ENCODE results near the gene SLC25A29.
"Not testable (repeated sequence)": the region's sequence is repeated elsewhere in the genome, so short reads cannot be mapped to it uniquely, and the experiment has no call there.

The SLC25A29 gene

DNA sequence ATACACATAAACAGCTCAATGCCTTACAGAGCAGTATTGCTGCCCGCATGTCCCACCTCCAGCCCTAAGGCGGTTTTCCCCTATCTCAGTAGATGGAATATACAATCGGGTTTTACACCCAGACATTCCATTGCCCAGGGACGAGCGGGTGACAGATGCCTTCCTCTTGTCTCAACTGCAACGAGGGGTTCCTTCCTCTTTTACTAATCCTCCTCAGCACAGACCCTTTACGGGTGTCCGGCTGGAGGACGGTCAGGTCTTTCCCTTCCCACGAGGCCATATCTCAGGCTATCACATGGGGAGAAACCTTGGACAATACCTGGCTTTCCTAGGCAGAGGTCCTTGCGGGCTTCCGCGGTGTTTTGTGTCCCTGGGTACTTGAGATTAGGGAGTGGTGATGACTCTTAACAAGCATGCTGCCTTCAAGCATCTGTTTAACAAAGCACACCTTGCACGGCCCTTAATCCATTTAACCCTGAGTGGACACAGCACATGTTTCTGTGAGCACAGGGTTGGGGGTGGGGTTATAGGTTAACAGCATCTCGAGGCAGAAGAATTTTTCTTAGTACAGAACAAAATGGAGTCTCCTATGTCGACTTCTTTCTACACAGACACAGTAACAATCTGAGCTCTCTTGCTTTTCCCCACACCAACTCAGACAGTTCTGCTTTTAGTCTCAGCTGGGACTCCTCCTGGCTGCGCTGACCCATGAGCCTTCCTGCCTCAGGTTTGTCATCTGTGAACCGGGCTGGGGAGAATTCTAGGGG is 6.0 kb upstream of the SLC25A29 start:
- DNase-seq (ENCODE audit: low read depth) = not testable (repeated sequence)

DNA sequence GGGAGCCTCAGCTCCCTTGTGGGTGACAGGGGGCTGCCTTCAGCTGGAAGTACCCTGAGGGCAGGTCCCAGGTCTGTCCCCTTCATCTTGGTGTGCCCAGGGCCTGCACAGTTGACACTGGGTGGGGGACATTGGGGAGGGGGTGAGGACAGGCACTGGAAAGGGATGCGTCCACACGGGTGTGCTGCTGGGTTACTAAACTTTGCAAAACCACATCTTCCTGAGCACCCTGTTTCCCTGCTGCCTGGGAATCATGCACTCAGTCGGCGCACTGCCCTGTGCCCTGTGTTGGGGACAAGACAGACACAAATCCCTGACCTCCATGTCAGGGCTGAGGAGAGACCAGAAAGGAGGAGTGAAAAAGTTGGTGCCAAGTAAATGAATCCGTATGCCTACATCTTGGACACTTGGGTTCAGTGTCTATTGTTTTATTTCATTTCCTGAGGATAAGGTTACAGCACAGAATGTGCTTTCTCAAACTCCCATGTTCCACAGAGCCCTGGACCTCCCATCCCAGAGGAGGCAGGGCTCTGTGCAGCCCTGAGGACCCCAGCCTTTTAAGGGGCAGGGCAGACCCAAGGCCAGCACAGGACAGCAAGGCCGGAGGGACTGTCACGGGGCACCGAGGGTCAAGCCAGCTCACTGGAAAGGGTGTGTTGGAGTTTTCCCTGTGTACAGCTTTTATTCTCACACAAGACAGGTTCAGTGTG is 2.9 kb upstream of the SLC25A29 start:
- no peak for DNase-seq (ENCODE audit: low read depth)

DNA sequence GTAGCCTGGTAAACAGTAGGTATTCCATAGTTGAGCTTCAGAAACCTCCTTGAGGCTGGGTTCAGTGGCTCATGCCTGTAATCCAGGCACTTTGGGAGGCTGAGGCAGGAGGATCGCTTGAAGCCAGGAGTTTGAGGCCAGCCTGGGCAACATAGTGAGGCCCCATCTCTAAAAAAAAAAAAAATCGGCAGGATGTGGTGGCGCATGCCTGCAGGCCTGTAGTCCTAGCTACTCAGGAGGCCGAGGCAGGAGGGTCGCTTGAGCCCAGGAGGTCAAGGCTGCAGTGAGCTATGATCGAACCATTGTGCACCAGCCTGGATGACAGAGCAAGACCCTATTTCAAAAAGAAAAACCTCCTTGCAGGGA is 2.2 kb upstream of the SLC25A29 start:
- DNase-seq (ENCODE audit: low read depth) = not testable (repeated sequence)

DNA sequence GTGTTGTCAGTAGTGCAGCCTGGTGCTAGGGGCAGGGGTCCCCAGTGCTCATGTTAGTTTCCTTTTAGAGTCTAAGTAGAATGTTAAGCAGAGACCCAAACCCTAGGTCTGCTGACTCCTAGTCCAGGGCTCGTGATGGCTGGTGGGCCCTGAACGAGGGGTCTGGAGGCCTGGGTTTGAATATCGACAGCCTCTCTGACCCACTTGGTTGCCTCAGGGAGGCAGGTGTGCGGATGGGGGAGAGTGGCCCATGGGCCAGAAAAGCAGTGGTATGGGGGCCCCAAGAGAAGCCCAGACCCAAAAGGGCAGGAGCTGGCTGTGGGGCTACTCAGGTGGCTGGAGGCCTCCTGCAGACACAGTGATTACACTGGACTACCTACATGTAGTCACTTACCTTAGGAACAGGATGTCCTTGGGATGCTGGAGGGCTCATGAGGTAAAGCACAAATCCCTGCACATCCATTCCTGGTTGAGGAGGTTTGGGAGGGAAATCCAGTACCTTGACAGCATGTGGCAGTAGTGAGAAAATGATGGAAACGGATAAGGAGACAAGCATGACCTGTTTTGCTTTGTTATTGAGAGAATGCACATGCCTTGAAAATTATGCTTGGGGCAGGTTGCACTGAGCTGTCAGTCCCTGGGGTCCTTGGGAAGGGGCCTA is 1.7 kb upstream of the SLC25A29 start:
- no peak for DNase-seq (ENCODE audit: low read depth)

DNA sequence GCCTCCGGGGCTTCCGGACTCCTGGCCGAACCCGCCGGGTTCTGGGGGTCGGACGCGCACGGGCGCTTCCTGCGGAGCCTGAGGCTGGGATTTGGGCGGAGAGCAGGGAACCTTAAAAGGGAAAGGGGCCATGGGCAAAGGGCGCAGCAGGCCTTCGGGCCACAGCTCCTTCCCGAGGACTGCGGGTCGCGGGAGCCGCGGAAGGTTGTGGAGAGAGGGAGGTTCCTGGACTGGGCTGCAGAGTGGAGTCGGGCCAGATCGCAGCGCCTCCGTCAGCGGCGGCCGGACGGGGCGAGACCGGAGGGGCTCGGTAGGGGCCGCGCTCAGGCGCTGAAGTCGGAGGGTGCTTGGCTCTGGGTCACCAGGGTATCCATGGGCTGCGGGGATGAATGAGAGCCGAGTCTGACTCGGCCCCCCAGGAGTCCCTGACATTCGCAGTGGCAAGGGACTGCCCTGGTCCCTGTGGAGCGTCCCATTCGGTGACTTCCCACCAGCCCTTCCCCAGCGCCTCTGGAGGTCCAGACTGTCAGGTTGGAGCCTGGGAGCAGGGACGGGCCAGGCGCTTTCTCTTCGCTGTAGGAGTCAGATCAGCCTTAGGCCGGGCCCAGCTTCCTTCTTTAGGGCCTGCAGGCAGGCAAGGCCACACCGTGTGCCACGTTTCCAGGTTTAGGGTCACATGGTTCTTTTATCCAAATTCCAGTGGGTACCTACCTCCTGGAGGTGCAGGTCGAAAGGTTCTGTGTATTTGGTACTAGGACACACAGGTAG is 938 bp upstream of the SLC25A29 start:
- DNase-seq (ENCODE audit: low read depth) = no peak

DNA sequence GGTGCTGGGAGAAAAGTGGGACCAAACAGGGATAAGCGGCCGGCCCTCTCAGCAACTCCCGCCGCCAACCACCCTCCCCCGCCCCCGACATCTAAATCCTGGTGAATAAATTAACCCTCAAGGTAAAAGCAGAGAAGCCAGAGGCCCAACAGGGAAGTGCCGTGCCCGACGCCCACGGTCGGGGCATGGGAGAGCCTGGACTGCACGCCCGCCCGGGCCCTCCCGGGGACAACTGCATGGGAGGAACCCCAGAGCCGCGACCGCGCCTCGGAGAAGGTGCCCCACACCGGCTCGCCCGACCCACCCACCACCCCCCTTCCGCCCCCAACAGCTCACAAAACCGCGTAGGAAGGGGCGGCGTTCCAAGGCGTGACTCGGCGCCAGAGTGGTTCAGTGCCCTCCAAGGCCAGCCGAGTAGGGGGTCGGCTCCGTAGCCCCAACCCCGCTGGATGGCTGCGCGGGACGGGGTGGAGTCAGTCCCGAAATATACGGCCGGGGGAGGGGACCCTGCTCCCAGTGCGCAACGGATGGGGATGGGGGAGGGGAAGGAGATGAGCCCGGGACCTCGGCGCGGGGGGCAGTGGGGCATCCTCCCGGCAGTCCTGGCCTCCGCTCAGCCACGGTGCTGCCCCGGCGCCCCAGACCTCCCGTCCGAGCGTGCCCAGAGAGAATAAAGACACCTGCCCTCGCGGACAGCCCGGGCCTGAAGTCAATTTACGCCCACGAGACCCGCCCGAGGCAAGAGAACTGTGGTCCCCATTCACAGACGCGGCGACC is 732 bp downstream of the SLC25A29 start:
- no peak for DNase-seq (ENCODE audit: low read depth)

DNA sequence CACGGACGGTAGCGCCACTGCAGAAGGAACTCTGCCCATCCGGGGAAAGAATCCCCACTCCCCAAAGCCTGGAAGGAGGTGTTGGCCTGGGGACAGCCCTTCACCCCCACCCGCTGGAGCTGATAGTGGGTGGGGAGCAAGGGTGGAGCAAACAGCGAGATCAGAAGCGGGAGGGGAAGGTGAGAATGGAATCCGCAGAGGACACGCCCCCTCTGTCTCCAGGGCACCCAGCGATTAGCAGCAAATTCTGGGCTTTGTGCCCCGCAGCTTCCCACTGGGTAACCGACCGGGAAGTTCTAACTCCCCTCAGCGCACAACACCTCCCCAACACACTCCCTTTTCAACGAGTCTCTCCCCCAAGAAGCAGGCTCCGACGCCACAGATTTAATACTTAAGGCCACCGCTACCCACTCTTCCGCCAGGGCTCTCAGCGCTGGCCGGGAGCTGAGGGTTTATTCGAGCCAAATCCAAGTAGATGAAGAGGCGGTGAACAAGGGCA is 1.4 kb downstream of the SLC25A29 start:
- no peak for DNase-seq (ENCODE audit: low read depth)

DNA sequence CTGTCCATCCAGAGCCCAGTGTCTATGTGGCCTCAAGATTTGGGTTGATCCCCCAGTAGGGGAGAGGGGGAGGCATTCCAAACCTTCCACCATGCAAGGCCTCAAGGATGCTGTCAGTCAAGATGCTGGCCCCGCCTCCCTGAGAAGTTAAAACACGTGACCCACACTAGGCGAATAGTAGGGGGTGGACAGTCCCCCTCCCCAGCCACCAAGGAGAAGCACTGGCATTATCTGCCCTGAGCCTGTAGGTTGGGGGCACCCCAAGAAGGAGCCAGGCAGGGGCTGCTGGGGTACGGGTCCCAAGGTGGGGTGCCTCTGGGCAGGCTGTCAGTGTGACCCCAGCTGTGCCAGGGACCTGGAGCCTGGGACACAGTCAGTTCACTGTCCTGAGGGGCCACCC is 2.3 kb downstream of the SLC25A29 start:
- DNase-seq (ENCODE audit: low read depth) = no peak

DNA sequence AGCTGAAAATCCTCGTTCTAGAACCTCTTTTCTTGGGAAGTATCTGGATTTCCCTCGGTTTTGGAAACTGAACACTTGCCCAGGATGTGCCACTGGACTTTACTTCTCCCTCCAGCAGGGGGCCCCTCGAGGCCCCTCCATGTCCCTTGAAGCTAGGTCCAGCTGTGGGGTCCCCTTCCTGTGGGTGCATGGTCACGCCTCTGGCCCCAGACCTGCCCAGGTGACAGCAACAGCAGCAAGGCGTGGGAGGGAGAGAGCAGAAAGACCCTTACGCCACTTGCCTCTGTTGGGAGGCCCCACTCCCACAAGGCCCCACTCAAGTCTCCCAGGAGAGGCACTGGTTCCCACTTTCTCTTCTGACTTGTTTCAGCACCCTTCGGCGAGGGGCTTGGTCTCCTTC is 3.1 kb downstream of the SLC25A29 start:
- DNase-seq (ENCODE audit: low read depth) = no peak

DNA sequence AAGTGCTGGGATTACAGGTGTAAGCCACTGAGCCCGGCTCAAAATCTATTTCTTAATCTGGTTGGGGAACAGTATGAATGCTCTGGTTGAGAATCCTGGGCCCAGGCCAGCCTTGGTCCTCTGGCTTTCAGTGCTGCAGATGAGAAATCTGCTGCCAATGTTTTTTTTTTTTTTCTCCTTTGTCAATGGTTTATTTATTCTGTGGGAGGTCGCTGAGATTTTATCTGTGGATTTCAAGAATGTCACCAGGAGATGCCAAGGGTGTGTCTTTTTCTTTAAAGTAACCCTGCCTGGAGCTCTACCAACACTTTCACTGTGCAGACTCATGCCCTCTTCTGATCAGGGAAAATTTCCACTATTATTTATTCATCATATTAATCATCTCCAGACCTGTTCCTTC is 3.6 kb downstream of the SLC25A29 start:
- no peak for DNase-seq (ENCODE audit: low read depth)

DNA sequence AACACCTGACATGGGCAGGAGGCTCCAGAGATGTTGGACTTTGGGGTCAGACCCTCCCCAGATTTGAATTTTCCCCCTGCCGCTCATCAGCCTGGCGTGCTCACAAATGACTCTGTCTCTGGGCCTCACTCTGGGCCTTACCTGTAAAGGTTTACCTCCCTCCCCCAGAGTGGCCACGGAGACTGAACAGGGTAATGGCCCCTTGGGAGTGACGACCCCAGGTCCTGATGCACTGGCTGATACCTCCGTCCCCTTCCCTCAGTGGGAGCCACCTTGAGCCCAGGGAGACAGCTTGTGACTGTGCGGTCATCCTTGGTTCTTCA is 7.0 kb downstream of the SLC25A29 start:
- no peak for DNase-seq (ENCODE audit: low read depth)

DNA sequence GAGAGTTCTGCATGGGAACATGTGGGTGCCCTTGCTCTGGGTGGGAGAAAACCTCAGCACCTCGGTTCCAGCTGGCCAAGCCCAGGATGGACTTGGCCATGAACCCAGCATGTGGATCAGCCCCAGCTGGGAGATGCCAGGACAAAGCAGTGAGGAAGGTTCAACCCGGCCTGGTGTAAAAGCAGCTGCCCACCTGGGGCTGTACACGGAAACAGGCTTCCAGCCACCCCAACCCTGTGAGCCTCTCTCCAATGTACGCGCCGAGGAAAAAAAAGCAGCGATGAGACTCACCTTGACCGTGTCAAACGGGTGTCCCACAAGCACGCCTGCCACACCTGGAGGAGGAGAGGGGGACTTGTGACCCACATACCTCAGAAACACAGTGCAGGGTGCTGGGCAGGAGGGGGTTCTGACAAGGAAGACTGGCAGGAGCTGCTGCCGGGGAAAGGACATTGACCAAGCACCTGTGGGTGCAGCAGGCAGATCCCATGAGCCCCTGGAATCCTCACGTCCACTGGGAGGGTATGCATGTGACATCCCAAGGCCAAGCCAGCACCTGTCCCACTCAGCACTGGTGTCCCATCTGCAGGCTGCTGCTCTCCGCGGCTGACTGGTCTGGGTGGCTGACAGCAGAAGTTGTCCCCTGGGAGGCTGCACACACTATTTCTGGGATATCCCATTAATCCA is 7.5 kb downstream of the SLC25A29 start:
- DNase-seq (ENCODE audit: low read depth) = no peak

DNA sequence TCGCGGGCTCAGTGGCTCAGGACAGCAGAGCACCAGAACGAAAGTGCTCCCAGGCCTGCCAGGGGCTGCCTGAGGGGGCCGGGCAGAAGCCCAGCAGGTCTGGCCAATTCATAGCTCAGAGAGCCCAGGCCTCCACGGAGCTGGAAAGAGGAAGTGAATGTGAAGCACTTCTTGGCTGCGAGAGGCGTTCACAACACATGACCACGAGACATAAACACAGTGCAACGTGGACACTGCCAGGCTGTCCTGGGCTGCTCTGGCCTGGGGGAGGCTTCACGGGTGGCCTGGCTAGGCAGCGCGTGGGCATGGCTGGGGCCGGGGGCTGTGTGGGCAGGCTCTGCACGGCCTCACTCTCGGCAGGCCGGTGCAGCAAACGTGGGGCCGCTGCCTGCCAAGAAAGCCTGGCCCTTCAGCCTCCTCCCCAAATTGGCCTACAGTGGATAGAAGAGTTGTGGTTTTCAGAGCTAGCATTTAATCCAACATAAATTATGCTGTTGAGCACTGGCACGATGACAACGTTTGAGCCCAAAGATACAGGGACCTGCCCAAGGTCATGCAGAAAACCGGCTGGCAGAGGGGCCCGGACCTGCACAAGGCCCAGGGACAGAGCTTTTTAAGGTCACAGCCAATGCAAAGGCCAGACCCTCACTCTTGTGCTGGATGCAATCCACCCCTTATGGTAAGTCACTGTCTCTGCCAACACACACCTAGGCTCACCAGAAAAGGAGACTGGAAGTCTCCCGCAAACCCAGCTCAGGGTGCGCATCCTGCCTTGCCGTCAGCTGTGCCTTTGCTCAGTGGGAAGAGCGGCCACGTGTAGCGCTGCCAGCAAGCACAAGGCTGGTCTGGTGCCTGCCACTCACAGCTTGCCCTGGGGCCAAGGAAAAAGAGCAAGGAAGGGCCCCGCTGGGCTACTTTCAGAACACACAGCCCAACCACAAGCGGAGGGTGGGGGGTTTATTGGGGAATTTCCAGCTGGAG is 8.6 kb downstream of the SLC25A29 start:
- no peak for DNase-seq (ENCODE audit: low read depth)

DNA sequence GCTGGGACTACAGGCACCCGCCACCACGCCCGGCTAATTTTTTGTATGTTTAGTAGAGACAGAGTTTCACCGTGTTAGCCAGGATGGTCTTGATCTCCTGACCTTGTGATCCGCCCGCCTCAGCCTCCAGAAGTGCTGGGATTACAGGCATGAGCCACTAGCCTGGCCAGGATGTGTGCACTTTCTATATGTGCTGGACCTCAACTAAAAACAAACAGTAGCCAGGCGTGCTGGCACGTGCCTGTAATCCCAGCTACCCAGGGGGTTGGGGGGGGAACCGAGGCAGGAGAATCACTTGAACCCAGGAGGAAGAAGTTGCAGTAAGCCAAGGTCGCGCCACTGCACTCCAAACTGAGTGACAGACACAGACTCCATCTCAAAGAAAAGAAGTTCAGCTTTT is 9.5 kb downstream of the SLC25A29 start:
- not testable (repeated sequence) for DNase-seq (ENCODE audit: low read depth)

DNA sequence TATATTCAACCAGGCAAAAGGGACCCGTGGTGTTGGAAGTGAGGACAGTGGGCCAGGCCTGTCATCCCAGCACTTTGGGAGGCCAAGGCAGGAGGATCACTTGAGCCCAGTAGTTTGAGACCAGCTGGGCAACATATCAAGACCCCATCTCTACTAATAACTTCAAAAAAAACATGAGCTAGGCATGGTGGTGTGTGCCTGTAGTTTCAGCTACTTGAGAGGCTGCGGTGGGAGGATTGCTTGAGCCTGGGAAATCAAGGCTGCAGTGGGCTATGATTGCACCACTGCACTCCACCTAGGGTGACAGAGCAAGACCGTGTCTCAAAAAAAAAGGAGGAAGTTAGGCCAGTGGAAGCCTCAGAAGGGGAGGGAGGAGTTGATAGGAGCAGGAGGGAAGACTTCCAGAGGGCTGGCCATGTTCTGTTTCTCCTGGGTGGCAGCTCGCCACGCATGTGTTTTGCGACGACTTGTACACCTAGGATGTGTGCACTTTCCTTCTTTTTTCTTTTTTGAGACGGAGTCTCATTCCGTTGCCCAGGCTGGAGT is 10.1 kb downstream of the SLC25A29 start:
- no peak for DNase-seq (ENCODE audit: low read depth)

DNA sequence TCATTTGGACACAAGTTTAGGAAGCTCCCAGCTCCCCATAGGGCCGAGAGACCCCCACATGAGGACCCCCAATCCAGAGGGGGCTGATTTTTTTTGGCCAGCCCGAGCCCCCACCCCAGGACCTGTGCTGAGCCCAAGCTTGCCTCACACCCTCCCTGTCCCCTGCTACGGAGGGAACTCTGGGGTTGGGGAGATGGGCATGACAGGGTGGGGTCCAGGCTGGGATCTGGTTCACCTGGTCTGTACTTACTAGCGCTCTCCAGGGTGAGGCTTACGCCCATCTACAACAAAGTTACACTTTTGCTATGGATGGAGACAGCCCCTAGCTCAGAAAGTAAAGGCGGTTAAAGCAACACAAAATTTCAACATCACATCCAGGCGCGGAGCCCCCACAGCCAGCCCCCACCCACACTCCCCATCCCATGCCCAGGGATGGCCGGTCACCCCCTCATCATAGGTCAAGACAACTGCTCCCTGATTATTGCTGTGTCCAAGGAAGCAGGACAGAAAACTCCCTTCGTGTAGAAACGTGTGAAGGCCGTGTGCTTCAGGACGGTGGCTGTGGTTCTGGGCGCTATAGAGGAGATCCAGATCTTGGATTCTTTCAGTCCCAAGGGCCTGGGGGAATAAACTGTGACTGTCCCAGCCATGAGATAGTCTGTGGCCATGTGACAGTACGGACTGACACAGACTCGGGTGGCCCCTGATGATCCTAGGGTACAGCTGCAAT is 10.7 kb downstream of the SLC25A29 start:
- DNase-seq (ENCODE audit: low read depth) = no peak

DNA sequence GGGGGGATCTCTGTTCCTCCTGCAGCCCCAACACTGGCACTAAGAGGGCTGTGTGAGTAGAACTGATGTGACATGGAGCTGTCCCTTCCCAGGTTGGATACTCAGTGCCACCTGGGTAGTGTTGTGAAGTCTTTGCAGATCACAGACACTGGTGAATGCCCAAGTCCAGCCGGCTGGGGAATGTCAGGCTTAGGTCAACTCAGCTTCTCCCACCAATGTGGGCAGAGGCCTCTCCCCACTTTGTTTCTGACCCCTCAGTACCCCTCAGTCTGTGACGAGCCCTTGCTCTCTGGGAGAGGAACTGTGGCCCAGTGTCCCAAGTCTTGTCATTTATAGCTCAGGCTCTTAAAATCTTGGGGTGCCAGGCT is 11.3 kb downstream of the SLC25A29 start:
- no peak for DNase-seq (ENCODE audit: low read depth)

DNA sequence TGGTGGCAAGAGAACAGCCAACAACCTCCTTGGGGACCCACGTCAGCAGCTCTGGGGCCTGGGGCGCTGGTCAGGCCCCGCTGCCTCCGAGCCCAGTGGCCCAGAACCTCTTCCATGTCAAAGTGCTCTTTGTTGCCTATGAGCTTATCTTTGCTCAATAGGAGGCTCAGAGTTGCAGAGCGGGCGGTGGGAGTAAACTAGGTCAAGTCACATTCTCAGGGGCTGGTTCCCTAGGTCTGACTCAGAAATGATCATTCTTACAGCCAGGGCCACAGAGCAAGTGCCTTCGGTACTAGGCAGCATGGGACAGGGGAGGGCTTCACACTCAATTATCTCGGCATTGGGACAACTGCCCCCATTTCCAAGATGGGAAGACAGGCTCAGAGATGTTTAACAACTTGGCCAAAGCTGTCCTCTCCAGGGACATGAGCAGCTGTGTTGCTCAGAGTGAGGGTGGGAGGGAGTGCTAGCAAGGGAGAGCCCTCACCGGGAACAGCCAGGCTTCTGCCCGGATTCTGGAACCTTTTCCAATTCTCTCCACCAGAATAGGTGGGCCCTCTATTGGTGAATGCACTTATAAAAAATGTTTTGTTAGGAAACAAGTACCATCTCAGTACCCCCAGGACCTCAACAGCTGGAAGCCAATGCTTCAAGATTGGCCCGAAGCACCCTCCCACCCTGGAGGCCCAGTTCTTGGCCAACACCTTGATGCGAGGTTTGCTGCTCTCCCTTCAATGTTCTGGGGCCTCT is 11.9 kb downstream of the SLC25A29 start:
- DNase-seq (ENCODE audit: low read depth) = no peak
